ENCODE measurements around the gene RNF5.

DNA sequence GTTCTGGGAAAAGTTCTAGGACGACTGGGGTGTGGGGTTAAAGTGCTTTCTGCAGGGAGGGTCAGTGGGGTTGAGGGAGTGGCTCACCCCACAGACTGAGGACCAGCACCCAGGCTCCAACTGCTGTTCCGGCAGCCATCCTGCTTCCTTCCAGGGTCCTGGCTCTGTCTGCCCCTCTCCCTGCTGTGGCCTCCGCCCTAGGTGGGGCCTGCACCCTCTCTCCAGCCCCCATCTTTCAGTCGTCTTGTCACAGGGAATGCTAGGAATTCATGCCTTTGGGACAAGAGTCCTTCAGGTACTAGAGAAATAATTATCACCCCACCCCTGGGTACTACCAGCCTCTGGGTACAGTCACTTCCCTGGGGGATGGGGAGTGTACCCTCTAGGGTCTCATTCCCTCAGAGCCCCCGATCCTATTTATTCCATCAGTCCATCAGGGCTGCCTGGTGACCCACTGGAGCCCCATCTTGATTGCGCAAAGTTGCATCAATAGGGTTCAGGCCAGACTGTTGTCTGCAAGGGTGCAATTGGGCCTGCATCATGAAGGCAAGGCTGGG, 6.0 kb downstream of the RNF5 start, which contains the start of gene AGER:
- TF ChIP-seq, protein P1, sequence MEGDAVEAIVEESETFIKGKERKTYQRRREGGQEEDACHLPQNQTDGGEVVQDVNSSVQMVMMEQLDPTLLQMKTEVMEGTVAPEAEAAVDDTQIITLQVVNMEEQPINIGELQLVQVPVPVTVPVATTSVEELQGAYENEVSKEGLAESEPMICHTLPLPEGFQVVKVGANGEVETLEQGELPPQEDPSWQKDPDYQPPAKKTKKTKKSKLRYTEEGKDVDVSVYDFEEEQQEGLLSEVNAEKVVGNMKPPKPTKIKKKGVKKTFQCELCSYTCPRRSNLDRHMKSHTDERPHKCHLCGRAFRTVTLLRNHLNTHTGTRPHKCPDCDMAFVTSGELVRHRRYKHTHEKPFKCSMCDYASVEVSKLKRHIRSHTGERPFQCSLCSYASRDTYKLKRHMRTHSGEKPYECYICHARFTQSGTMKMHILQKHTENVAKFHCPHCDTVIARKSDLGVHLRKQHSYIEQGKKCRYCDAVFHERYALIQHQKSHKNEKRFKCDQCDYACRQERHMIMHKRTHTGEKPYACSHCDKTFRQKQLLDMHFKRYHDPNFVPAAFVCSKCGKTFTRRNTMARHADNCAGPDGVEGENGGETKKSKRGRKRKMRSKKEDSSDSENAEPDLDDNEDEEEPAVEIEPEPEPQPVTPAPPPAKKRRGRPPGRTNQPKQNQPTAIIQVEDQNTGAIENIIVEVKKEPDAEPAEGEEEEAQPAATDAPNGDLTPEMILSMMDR (IDR thresholded peaks at IDR 0.05): no peak
- TF ChIP-seq TCF7 (CRISPR knock-in tag; IDR thresholded peaks at IDR 0.05; ENCODE audit: low read depth) (no peak), CBFB (CRISPR knock-in tag; IDR thresholded peaks at IDR 0.05; ENCODE audit: low read depth) (no peak), ZNF232 (CRISPR knock-in tag; IDR thresholded peaks at IDR 0.05) (no peak), TP53 (CRISPR knock-in tag; IDR thresholded peaks at IDR 0.05) (no peak), USF2 (CRISPR knock-in tag; IDR thresholded peaks at IDR 0.05) (no peak), TEAD1 (CRISPR knock-in tag; IDR thresholded peaks at IDR 0.05) (no peak), SP1 (CRISPR knock-in tag; conservative IDR thresholded peaks at IDR 0.05) (no peak), ZNF219 (CRISPR knock-in tag; IDR thresholded peaks at IDR 0.05; ENCODE audit: borderline replicate concordance) (no peak), ESRRA (CRISPR knock-in tag; IDR thresholded peaks at IDR 0.05; ENCODE audit: borderline replicate concordance) (no peak), CREB1 (CRISPR knock-in tag; IDR thresholded peaks at IDR 0.05) (no peak)
- TF ChIP-seq, protein P2, sequence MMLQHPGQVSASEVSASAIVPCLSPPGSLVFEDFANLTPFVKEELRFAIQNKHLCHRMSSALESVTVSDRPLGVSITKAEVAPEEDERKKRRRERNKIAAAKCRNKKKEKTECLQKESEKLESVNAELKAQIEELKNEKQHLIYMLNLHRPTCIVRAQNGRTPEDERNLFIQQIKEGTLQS (CRISPR knock-in tag; conservative IDR thresholded peaks at IDR 0.05): no peak
